GM12878 (cell line): Measurements from ENCODE around the gene SENP6. TPM values are rescaled to one million over a fixed set of nuclear protein-coding genes. Genes with fewer than 3 reads are reported as not detected.

Source experiments
- ATAC-seq: fragments of 200-7000 bp; cut with Tn5 transposase; 3 replicates; pipeline ENCODE4 v1.9.1; 2020; ENCODE audit warnings: mild to moderate bottlenecking, moderate library complexity
- BruUV-seq: library from RNA; stranded (reverse); fragments of 400-500 nt; replicated peaks from 2 replicates; lab custom pipeline; 2021; lab: Mats Ljungman, UMichigan
- CTCF ChIA-PET: fragments of 300-600 bp; sonication (Branson Sonifier 250); formaldehyde crosslinking; extraction: SDS; loops from one replicate; lab custom pipeline; 2021; ENCODE audit warnings: inconsistent platforms; lab: Yijun Ruan, JAX
- POLR2A ChIA-PET: fragments of 350-600 bp; formaldehyde crosslinking; extraction: SDS; loops from one replicate; lab custom pipeline; 2021; ENCODE audit warnings: inconsistent platforms; lab: Charles Lee
- RAD21 ChIA-PET: fragments of 300-600 bp; sonication (Branson Sonifier 250); formaldehyde crosslinking; loops from one replicate; lab custom pipeline; 2023; ENCODE audit warnings: antibody characterized with exemption; ENCODE audit not compliant: unreplicated experiment; lab: Charles Lee
- SMC1A ChIA-PET: fragments of 300-600 bp; sonication (Branson Sonifier 250); formaldehyde crosslinking; loops from one replicate; lab custom pipeline; 2023; ENCODE audit not compliant: unreplicated experiment, uncharacterized antibody; lab: Charles Lee
- DNase-seq: peaks from one replicate; pipeline ENCODE4 v3.0.0-alpha.2; 2011; ENCODE audit warnings: low read depth, low spot score
- FAIRE-seq: peaks from 3 replicates; lab custom pipeline; 2011; peaks lifted over from hg19 to GRCh38; lab: Jason Lieb, UNC
- H2AFZ ChIP-seq: 2 replicates; pipeline ENCODE4 v1.6.0; 2011; ENCODE audit warnings: low read depth, low read length, control low read depth; ENCODE audit not compliant: control insufficient read depth
- H3K27ac ChIP-seq: 2 replicates; pipeline ENCODE4 v1.5.1; 2011; ENCODE audit warnings: control low read depth; ENCODE audit not compliant: control insufficient read depth, insufficient read depth
- H3K27me3 ChIP-seq, 2 experiments: replicated peaks in 1 of 2; 2 replicates each; pipeline versions ENCODE4 v1.6.0 to v1.6.1; 2011; ENCODE audit warnings: low read length in 1 of 2; ENCODE audit not compliant: control insufficient read depth in 2 of 2, insufficient read depth in 2 of 2
- H3K36me3 ChIP-seq, 2 experiments: 2 replicates each; pipeline ENCODE4 v1.5.1; 2011; ENCODE audit warnings: low read length in 1 of 2; ENCODE audit not compliant: control insufficient read depth in 2 of 2, insufficient read depth in 2 of 2
- H3K4me1 ChIP-seq: 2 replicates; pipeline ENCODE4 v1.6.1; 2011; ENCODE audit warnings: mild to moderate bottlenecking, low read length, moderate library complexity, mixed read lengths; ENCODE audit not compliant: control insufficient read depth, insufficient read depth
- H3K4me2 ChIP-seq: 2 replicates; pipeline ENCODE4 v1.6.0; 2011; ENCODE audit warnings: control low read depth; ENCODE audit not compliant: control insufficient read depth, insufficient read depth
- H3K4me3 ChIP-seq: fragments of 200-600 bp; sonication (generic); 2 replicates; pipeline ENCODE4 v1.5.1; 2016
- H3K79me2 ChIP-seq: 2 replicates; pipeline ENCODE4 v1.6.0; 2011; ENCODE audit warnings: low read length; ENCODE audit not compliant: control insufficient read depth, insufficient read depth
- H3K9ac ChIP-seq: 2 replicates; pipeline ENCODE4 v1.8.0; 2011; ENCODE audit warnings: low read length, control low read depth, mixed read lengths; ENCODE audit not compliant: control insufficient read depth, insufficient read depth
- H3K9me3 ChIP-seq: replicated peaks from 3 replicates; pipeline ENCODE4 v1.5.1; 2011; ENCODE audit warnings: mild to moderate bottlenecking, low read length; ENCODE audit not compliant: control insufficient read depth, insufficient read depth
- H4K20me1 ChIP-seq: 2 replicates; pipeline ENCODE4 v1.6.0; 2011; ENCODE audit not compliant: control insufficient read depth, insufficient read depth
- ASH2L ChIP-seq: fragments of 300-600, 200-600 bp; sonication (generic); IDR thresholded peaks from 2 replicates; pipeline ENCODE4 v1.6.1; 2017; ENCODE audit warnings: low read depth, mild to moderate bottlenecking, borderline replicate concordance
- CTCF ChIP-seq, 3 experiments: IDR thresholded peaks in 2 of 3; conservative IDR thresholded peaks in 1 of 3; 2 replicates each; pipeline ENCODE4 v1.5.1; 2011; ENCODE audit warnings: low read depth in 3 of 3, low read length in 3 of 3, mild to moderate bottlenecking in 3 of 3, control low read depth in 2 of 3, moderate library complexity in 2 of 3, inconsistent platforms in 1 of 3, mixed read lengths in 1 of 3; ENCODE audit not compliant: control insufficient read depth in 2 of 3, insufficient read depth in 1 of 3; ENCODE audit errors: extremely low read depth in 1 of 3
- CUX1 ChIP-seq: IDR thresholded peaks from 2 replicates; pipeline ENCODE4 v1.6.1; 2012; ENCODE audit warnings: improper control_type of control experiment, low read depth, low read length; ENCODE audit not compliant: insufficient replicate concordance
- EED ChIP-seq: sonication (generic); IDR thresholded peaks from 2 replicates; pipeline ENCODE4 v1.6.1; 2016; ENCODE audit warnings: antibody characterized with exemption, low read depth
- MEF2A ChIP-seq: IDR thresholded peaks from 2 replicates; pipeline ENCODE4 v1.6.1; 2011; ENCODE audit warnings: low read depth, mild to moderate bottlenecking, low read length, moderate library complexity; ENCODE audit not compliant: insufficient read depth
- RAD51 ChIP-seq: fragments of 450-650 bp; IDR thresholded peaks from 2 replicates; pipeline ENCODE4 v1.6.1; 2016; ENCODE audit warnings: moderate library complexity, mild to moderate bottlenecking, inconsistent platforms
- SREBF2 ChIP-seq: IDR thresholded peaks from 2 replicates; pipeline ENCODE4 v1.6.1; 2012; ENCODE audit warnings: mild to moderate bottlenecking, low read length
- SRF ChIP-seq, 2 experiments: IDR thresholded peaks; 2 replicates each; pipeline ENCODE4 v1.6.1; 2011; ENCODE audit warnings: low read depth in 2 of 2, low read length in 2 of 2, mild to moderate bottlenecking in 1 of 2, moderate library complexity in 1 of 2
- ZZZ3 ChIP-seq: IDR thresholded peaks from 2 replicates; pipeline ENCODE4 v1.6.1; 2011; ENCODE audit warnings: low read depth; ENCODE audit not compliant: control insufficient read depth, insufficient read length
- WGBS: methylation state at CpG from one replicate; pipeline ENCODE4 v1.1.6; 2016; ENCODE audit warnings: low lambda C conversion rate; ENCODE audit not compliant: insufficient replicate concordance, insufficient coverage; ENCODE audit errors: missing lambda C conversion rate; 5-methylcytosine and 5-hydroxymethylcytosine counted together
- in situ Hi-C: fragments of 300-500 bp; cut with MboI; formaldehyde crosslinking; loops from 9 replicates; pipeline ENCODE4 v1.14.3; 2018; ENCODE audit warnings: mixed read lengths
- intact Hi-C: fragments of 100-400 bp; cut with micrococcal nuclease; formaldehyde crosslinking; loops from one replicate; pipeline ENCODE4 v1.14.2; 2022; ENCODE audit not compliant: unreplicated experiment
- polyA plus RNA-seq, 11 experiments: library from polyadenylated mRNA; depleted of rRNA in 4 of 11; unstranded in 6 of 11; stranded (reverse) in 5 of 11; fragments of >200 nt; fragmentation: Nextera tagmentation in 4 of 11; fragmentation: Illumina TruSeq in 1 of 11; extraction: Ambion mirVana in 4 of 11; extraction: Trizol in 1 of 11; gene quantifications; 1 replicate in 1 of 11; 2 replicates in 10 of 11; pipeline versions ENCODE4 v1.2.1 to v1.2.3, GENCODE V29; 2011 to 2016; ENCODE audit warnings: inconsistent platforms in 2 of 11, missing spikeins in 2 of 11, low read depth in 1 of 11
- total RNA-seq, 4 experiments: library from RNA; depleted of rRNA in 3 of 4; stranded (reverse); fragments of >200 nt in 3 of 4; fragmentation: Illumina TruSeq in 1 of 4; extraction: Trizol in 1 of 4; gene quantifications; 2 replicates each; pipeline versions ENCODE4 v1.2.1 to v1.2.3, GENCODE V29; 2013 to 2021

The SENP6 gene
- total and polyA plus RNA-seq, 10 of the 15 experiments (the other 5 are each of a cell fraction or from before 2014, with no cell fraction given) = 10.7 to 70.0 (median 42.3) TPM

GRCh38 chr6:75566137-75566767 lies 35.4 kb upstream of the SENP6 start:
- H3K27ac ChIP-seq = no peak overlapping the region
- TF ChIP-seq ZZZ3 = no peak
- TF ChIP-seq EED = no peak
- no peak for TF ChIP-seq RAD51
- TF ChIP-seq ASH2L = no peak
- TF ChIP-seq, all 136 proteins: peak for 0
- ChIA-PET POLR2A (no interaction called here), SMC1A (interaction anchor here (0.6 kb wide), 2 partner anchors 14 to 28 kb away, joined by 3 to 4 read pairs; no protein-coding TSS in a partner anchor), CTCF (interaction anchor here (1.3 kb wide), 1 partner anchor 300 kb away, joined by 3 read pairs; no protein-coding TSS in a partner anchor), RAD21 (no interaction called here)
- H3K9ac ChIP-seq = no peak overlapping the region
- intact Hi-C loops = no loop called here
- no peak overlapping the region for H2AFZ ChIP-seq
- H4K20me1 ChIP-seq = no peaks in the 10 kb centered on the region
- no peak overlapping the region for H3K4me3 ChIP-seq
- H3K4me2 ChIP-seq = no peak overlapping the region
- WGBS = 0% methylated on average over 2 of the region's 2 CpGs
- H3K4me1 ChIP-seq = no peaks in the 10 kb centered on the region
- DNase-seq (no peak), FAIRE-seq (no peak), ATAC-seq (no peak)
- in situ Hi-C loops = no loop called here
- H3K9me3 ChIP-seq = peaks cover 5% of the 10 kb centered on the region; the same call in 2 of the 3 replicates
- no peaks in the 10 kb centered on the region for H3K79me2 ChIP-seq
- no peaks in the 10 kb centered on the region for H3K36me3 ChIP-seq
- no peaks in the 10 kb centered on the region; a peak in 1 of 4 replicates for H3K27me3 ChIP-seq
- BruUV-seq = no TSS peak

- SMC1A ChIA-PET = no interaction called here
- TF ChIP-seq SRF (IDR thresholded peaks at IDR 0.05; ENCODE audit: low read depth in 2 of 2, low read length in 2 of 2) = no peak
- TF ChIP-seq CTCF (IDR thresholded peaks at IDR 0.05 in 2 of 3, conservative IDR thresholded peaks at IDR 0.05 in 1 of 3; ENCODE audit: control insufficient read depth in 2 of 3, extremely low read depth in 1 of 3, insufficient read depth in 1 of 3, low read depth in 3 of 3, low read length in 3 of 3) = no peak
- TF ChIP-seq CUX1 = no peak
- TF ChIP-seq EED = no peak
- TF ChIP-seq MEF2A = no peak
- no peak for TF ChIP-seq SREBF2
Measured at GRCh38 chr6:75568100-75568499, 33.6 kb upstream of the SENP6 start.

More at GRCh38 chr6:75568100-75568499, 33.6 kb upstream of the SENP6 start:
- Histone ChIP-seq H3K9me3 (peaks cover 5% of the 10 kb centered on the region; the same call in 2 of the 3 replicates), H3K4me2 (no peak overlapping the region), H2AFZ (no peak overlapping the region), H3K4me1 (no peaks in the 10 kb centered on the region), H3K4me3 (no peak overlapping the region), H4K20me1 (no peaks in the 10 kb centered on the region), H3K36me3 (no peaks in the 10 kb centered on the region), H3K27me3 (no peaks in the 10 kb centered on the region), H3K79me2 (no peaks in the 10 kb centered on the region), H3K9ac (no peak overlapping the region), H3K27ac (no peak overlapping the region)
- intact Hi-C loops = no loop called here
- CTCF ChIA-PET = no interaction called here
- BruUV-seq = no TSS peak
- DNase-seq (no peak), FAIRE-seq (no peak), ATAC-seq (no peak)
- 44% methylated on average over 6 of the region's 6 CpGs for WGBS
- in situ Hi-C loops = no loop called here
- RAD21 ChIA-PET = no interaction called here
- POLR2A ChIA-PET = no interaction called here
